HG03064 (cell line): Measurements from ENCODE around the gene SMR3A.

ENCODE experiments used
- ATAC-seq: cut with Tn5 transposase; IDR thresholded peaks from one replicate; pipeline ENCODE4 v1.9.1; 2021; ENCODE audit warnings: low read depth; ENCODE audit not compliant: unreplicated experiment

Gene SMR3A

DNA sequence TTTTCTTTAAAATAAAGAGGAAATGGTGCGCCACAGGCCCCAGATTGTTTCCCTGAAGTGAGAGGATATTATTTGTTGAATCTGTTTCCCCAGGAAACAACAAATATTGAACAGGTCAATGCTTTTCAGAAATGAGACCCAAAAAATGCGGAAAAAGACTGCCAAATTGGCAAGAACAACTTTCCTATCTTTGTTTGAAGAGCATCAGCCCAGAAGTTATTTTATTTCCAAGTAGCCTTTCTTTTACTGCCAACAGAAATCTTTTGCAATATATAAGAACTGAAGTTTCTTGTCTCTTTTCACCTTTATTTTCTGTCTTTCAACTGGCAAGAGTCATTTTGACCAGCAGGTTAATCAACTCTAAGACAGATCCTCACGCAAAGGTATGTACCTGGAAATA, at the start of gene SMR3A:
Gene SMR3A, plus strand, starts transcription at position 301 of the 400 bp plus-strand sequence. CDS start 1,356 bp downstream, outside the sequence.
- ATAC-seq, result no peak

DNA sequence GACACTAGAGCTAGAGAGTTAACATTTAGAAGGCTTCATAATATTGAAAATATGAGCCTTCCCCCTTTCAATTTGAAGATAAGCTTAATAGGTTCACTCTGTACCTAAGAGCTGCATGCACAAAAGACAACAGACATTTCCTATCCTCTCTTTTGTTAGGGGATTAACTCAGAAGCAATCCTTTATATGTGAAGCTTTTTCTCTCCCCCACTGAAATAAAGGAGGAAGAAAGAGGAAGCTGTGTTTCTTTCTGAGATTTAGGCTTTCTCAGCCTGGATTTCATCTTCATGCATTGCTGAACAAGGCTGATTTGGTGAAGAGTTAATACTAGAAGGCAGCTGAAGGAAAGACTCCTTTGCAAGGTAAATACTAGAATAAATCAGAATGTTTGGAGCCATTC, 46.8 kb upstream of the SMR3A start:
- ATAC-seq, result no peak

DNA sequence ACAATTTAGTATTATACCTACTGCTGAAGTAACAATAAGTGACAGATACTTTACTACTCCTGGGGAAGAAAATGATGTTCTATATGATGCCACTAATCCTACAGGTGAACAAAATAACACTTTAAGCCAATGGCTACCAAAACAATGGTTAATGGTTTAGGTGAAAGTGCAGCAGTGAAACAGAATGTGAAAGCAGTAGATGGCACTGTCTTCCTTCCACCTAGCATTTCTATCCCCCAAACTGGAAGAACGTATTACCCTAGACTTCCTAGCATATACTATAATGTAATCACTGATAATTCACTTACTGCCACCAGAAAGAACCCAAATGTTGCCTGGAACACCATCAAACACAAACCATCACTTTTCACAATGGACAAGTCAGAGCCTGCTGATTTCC, 44.6 kb upstream of the SMR3A start:
- no peak for ATAC-seq

DNA sequence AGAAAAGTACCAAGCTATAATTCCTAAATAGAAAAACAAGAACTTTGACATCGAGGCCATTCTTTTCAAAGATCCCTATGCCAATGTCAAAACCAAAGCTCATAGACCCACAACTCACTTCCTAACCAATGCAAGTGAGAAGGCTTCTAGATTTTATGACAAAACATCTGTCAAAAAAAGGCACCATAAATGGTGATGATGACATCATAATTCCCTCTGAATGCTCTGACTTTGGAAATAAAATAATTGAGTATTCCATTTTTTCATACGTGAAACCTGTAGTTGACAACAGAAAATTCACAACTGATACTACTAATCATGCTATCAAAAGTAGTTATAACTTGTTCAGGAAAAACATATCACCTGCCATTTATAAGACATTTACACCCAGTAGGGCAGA, 34.5 kb upstream of the SMR3A start:
- ATAC-seq, result no peak

DNA sequence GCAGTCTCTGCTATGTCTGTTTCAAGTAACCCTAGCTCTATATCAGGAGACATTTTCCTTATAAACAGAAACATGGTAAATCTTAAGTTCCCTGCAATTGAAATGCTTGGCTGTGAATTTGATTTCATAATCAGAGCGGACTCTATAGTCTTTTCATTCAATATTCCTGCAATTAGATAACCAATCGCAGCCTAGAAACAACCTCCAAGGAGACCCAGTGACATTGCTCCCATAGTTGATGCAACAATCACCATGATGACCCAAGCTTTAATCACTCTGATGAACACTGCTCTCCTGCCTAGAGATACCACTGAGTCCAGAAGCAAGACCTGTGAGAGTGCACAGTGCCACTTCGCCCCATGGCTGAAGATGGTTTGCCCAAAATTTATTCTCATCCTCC, 25.9 kb upstream of the SMR3A start, which contains the start of gene CABS1:
Gene CABS1, plus strand, starts transcription at position 301 of the 400 bp plus-strand sequence. Its CDS starts 59 bp downstream, at position 360.
- ATAC-seq, result no peak

DNA sequence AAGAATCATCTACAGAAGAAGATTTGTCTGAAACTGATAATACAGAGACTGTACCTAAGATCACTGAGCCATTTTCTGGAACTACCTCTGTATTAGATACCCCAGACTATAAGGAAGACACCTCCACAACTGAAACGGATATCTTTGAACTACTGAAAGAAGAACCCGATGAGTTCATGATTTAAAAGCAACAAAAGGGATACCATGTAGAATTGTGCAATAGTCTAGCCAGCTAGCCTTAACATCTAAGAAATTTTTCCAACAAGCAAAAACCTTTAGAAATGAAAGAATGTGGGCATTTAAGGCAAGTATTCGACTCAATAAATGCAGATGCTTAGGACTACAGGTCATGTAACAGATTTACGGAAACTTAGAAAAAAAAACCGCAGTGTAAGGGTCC, 24.5 kb upstream of the SMR3A start:
- ATAC-seq, result no peak

DNA sequence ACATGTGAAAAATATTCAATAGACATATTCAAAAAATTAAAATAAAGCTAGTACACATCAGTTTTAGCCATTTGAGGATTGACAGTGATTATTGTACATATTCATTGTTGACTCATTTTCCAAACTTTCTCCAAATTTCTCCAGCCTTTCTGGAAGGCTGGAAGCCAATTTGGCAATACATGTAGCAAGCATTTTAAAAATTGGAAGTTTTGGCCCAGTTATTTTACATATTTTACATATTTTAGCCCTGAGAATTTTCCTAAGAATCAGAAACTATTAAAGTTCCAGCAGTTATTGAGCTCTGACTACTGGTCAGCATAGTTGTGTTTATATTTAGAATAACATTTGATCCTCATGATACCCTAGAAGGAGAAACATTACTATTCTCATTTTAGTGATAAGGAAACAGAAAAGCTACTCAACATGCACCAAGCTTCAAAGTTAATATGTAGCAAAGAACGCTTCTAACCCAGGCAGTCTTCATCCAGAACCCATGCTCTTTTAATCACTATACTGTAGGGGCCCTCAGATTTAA, 22.6 kb upstream of the SMR3A start:
- no peak for ATAC-seq

DNA sequence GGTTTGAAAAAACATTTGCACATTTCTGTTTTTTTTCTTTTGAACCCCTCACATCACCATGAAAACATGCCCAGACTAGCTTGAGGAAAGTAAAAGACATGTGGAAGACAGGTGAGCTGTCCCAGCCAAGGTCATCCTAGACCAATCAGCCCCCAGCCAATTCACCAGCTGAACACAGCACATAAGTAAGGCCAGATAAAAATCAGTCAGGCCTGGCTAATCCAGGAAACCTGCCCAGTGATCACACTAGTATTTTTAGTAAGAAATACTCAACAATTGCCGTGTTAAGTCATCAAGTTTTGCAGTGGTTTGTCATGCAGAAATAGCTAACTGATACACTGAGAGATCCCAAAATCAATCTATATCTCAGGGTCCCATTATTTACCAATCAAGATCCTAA, 4.4 kb upstream of the SMR3A start:
- no peak for ATAC-seq

DNA sequence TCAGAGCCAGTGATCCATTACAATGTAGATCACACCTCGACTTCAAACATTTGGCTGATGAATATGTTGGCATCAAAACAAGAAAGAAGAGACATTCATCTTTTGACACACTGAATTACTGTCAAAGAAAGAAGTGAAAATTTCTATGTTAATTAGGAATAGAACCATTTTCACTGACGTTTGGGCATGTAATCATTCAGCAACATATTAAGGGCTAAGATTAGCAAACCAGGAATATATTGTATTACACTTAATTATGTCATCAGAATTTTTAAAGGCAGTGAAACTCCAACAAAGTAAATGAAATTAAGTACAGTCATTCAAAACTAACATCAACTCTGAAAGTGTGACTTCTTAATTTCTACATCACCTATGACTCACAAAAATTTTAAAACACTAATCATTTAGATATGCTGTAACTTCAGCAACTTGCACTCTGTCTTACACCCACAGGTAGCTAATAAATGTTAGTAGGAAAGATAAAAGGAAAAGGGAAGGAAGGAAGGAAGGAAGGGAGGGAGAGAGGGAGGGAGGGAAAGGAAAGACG, 1.4 kb upstream of the SMR3A start:
- ATAC-seq, result no peak

DNA sequence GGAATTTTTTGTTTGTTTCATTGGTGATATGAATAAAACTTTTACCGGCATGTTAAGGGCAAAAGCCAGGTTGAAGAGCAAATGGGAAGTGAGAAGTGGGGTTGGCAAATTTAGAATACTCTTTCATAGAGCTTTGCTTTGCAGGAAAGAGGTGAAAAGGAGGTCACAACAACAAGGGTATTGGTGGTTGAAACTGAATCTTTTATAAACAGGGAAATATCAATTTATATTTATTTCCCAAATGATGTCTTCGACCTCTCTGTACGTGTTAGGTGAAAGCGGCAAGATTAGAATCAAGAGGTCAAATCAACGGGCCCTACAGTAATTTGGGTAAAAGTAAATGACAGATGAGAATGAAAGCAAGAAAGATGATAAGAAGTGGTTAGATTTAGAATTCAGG, 3.4 kb downstream of the SMR3A start:
- ATAC-seq, result no peak

DNA sequence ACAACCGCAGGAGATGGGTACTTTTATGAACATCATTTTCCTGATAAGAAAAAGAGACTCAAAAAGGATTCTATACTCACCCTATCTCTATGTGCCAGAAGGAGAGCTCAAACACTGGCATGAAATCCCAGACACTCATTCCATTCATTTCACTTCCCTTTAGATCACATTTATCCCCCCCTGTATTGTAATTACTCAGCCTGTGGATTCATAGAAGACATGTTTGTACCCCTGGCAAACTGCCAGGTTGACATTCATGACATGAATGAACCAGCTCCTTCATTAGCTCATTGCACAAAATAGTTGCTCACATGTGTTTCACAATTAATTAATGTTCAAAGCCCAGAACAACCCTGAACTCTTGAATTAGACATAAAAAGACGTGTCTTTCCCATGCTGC, 4.9 kb downstream of the SMR3A start:
- no peak for ATAC-seq

DNA sequence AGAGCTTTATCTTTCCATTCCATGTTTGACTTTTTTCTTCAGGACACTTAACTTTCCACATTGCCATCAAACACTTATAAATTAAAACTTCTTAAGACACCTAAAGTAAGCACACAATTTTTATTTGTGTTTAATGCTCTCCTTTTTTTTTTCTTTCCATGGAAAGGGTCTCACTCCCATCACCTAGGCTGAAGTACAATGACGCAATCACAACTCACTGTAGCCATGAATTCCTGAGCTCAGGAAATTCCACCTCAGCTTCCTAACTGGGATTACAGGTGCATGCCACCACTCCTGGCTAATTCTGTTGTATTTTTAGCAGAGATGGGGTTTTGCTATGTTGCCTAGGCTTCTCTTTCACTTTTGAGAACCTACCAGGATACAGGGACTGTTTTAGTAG, 7.3 kb downstream of the SMR3A start:
- ATAC-seq, result no peak

DNA sequence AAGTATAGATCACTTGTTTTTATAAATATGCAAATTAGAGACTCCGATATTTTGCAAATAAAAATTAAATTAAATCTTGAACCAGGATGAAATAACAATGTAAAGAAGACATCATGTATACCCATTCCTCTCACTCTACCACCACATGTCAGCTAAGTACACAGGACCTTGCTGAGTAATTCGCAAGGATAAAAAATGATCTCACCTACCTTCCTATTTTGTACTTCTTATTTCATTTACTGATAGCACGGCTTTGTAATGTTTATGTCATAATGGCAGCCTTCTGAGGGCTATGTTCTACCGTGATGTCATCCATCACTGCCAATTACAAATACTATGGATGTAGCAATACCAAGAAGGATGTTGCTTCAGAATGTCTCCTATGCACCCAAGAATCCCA, 11.4 kb downstream of the SMR3A start:
- ATAC-seq, result no peak

DNA sequence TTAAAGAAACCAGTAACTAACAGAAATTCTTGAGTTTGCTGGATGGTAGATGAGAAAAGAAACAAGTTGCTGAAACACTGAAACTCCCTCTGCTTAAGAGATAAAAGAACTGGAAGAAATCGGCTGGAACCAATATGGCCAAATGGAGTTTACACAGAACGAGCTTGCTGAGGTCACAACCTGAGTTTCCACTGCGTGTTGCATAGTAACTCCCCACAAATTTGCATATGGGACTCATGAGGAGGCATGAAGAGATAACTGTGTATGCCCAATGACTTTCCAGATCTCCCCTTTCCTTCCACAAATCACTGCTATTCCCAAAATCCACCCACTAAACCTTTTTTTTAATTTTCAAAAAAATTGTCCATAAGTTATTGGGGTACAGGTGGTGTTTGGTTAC, 12.2 kb downstream of the SMR3A start:
- ATAC-seq, result no peak

DNA sequence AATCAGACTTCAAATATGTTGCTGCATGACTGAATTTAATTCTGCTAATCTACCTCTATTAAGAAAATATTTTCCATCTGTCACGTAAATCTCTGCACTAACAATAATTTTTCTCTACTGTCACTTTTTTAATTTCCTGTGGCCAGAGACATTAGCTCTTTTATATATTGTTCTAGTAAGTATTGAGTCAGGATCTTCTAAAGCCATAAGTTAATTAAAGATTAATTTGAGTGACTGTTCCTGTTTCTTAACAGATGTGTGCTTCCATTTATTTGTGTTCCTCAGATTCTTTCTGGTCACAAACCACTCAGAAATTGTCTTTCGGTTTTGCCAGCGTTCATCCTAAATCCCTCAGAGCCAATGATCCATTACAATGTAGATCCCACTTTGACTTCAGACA, 20.0 kb downstream of the SMR3A start:
- no peak for ATAC-seq

DNA sequence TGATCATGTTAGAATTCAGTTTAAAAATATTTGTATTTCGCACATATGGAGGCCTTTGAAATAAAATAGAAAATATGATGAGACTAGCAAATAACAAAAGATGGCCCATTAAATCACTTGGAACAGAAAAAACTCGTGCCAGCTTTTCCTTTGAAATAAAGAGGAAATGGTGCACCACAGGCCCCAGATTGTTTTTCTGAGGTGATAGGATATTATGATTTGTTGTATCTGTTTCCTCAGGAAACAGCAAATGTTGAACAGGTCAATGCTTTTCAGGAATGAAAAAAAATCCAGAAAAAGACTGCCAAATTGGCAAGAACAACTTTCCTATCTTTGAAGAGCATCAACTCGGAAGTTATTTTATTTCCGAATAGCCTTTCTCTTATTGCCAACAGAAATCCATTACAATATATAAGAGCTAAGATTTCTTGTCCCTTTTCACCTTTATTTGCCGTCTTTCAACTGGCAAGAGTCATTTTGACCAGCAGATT, 22.2 kb downstream of the SMR3A start, which contains the start of gene SMR3B:
Gene SMR3B, plus strand, starts transcription at position 441 of the 491 bp plus-strand sequence. CDS start 1,380 bp downstream, outside the sequence.
- ATAC-seq, result no peak

DNA sequence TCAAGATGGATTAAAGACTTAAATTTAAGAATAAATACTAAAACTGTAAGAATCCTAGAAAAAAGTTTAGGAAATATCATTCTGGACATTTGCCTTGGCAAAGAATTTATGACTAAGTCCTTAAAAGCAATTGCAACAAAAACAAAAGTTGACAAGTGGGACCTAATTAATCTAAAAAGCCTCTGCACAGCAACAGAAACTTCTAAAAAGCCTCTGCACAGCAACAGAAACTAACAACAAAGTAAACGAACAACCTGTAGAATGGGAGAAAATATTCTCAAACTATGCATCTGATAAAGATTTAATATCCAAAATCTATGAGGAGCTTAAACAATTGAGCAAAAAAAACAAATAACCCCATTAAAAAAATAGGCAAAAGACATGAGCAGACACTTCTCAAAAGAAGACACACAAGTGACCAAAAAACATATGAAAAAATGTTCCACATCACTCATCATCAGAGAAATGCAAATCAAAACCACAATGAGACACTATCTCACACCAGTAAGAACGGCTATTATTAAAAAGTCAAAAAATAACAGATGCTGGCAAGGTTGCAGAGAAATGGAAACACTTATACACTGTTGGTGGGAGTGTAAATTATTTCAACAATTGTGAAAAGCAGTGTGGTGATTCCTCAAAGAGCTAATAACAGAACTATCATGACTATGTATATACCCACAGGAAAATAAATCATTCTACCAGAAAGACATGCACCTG, 31.7 kb downstream of the SMR3A start:
- ATAC-seq, result no peak

DNA sequence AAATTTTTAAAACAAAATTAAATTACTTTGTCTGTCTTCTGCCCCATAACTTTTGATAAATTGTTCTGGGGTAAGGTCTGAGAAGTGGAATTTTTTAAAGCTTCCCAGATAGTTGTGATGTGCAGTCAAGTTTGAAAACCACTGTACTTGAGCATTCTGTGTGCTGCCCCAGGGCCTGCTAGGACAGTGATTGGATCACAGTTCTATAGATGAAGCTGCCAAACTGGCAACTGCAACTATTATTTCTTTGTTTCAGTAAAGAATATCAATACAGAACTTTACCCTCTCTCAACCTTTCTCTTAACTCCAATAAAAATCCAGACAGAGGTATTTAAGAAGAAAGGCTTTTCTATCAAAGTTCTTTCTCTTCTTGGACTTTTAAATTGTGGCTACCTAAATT, 37.0 kb downstream of the SMR3A start, which contains the start of gene OPRPN:
Gene OPRPN, plus strand, starts transcription at position 361 of the 400 bp plus-strand sequence. CDS start 1,346 bp downstream, outside the sequence.
- no peak for ATAC-seq

DNA sequence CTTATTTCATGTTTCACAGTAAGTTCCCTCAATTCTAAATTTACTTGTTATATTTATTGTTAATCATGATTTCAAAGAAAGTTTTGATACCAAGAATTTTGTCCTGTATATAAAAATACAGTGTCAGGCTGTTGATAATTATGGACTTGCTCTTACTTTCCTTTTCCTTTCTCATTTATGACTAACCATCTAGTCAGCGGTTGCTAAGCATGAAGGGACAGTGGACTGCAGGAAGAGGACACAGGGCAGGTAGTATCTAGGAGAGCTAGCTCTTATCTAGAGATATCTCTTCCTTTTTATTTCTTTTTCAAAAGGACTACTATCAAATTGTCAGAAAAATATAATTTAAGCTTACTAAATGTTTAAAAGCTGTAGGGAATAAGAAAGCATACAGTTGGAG, 38.8 kb downstream of the SMR3A start:
- ATAC-seq, result no peak

DNA sequence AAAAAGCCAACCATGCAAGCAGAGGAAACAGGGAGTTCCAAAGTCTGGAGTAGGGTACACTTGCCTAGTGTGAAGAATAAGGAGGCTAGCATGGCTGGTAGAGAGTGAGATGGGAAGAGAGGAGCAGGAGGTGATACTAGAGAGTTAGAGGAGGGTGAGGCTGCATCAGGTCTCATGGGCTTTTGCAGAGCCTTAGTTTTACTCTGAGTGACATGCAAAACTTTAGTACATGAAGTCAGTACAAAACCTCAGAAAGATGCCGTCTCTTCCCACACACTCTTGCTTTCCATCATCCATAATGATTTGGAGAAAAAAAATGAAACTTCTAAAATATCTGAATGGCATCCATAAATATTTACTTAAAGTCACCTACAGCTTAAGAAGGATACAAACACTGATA, 42.2 kb downstream of the SMR3A start:
- no peak for ATAC-seq

DNA sequence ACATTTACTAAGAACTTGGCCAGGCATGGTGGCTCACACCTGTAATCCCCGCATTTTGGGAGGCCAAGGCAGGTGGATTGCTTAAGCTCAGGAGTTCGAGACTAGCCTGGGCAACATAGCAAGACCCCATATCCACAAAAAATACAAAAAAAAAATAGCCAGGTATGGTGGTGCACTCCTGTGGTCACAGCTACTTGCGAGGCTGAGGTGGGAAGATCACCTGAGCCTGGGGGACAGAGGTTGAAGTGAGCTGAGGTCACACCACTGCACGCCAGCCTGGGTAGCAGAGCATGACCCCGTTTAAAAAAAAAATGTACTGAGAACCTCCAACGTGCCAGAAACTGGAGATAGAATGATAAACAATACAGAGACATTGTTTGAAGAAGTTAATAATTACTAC, 45.2 kb downstream of the SMR3A start:
- no peak for ATAC-seq
